M059J (cell line): ENCODE data around the gene CDC26. TPM values are rescaled to one million over a fixed set of nuclear protein-coding genes. Genes with fewer than 3 reads are reported as not detected.
A peak's percentile ranks its signal among the peaks of the same experiment; 100 is the strongest.
"Not testable (repeated sequence)": the region's sequence is repeated elsewhere in the genome, so short reads cannot be mapped to it uniquely, and the experiment has no call there.

ENCODE experiments used
- DNase-seq: peaks from one replicate; pipeline ENCODE4 v3.0.0-alpha.2; 2012; ENCODE audit warnings: low read depth
- total RNA-seq: library from RNA; depleted of rRNA; stranded (reverse); fragments of >200 nt; shearing (Covaris generic); gene quantifications from 2 replicates; pipeline ENCODE4 v1.2.3, GENCODE V29; 2014; rRNA removed

Gene CDC26
- 72.0 and 80.5 TPM in 2 replicates for total RNA-seq

GRCh38 chr9:113275157-113276131 lies at the start of gene CDC26, which contains the start of gene PRPF4:
Gene CDC26 (minus strand): TSS chr9:113275572. CDS start chr9:113272507, 3,065 bp downstream.
Gene PRPF4 (plus strand): TSS chr9:113275658. CDS start chr9:113275744, 86 bp downstream.
- peak; percentile 100 for DNase-seq

DNA sequence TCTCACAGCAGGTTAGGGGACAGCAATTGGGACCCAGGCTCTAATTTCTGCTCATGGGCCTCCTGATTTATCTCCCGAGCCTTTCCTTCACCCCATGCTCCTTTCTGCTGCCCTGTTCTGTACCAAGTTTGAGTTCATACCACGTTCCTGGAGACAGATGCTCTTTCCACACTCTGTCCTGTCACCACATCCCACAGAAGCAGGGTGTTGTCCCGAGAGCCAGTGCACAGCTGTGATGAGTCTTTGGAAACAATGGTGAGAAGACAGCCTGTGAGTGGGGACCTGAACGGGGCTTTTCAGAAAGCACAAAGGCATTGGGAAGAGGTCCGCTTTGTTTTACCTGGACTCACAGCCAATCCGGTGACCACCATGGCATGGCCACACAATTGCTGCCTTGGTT lies 47.3 kb upstream of the CDC26 start:
- no peak for DNase-seq

- DNase-seq: no peak
These were observed 44.7 kb upstream of the CDC26 start for GRCh38 chr9:113320051-113320450.

- DNase-seq: no peak
These were observed 43.7 kb upstream of the CDC26 start for GRCh38 chr9:113319054-113319453.

- DNase-seq: no peak
These were observed 42.4 kb upstream of the CDC26 start for GRCh38 chr9:113317777-113318176.

DNA sequence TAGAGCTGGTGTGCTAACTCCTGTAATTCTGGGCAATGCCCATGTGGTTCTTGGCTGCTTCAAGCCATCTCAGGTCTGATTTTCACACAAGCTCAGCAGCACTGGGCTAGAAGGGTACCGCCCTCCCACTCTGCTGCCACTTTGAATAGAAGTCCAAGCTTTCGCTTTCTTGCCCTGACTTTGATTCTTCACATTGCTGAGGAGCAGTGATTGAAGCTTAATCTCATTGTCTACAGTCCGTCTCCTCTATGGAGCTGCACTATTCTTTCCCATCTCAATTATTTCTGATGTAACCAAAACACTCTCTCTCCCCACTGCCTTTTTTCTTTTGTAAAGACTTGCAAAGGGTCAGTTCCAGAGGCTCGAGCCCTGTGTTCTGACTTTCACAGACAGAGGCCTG lies 40.7 kb upstream of the CDC26 start:
- no peak for DNase-seq

- no peak for DNase-seq
These were observed 39.9 kb upstream of the CDC26 start for GRCh38 chr9:113315231-113315630.

- DNase-seq: no peak
These were observed 37.9 kb upstream of the CDC26 start for GRCh38 chr9:113313261-113313660.

DNA sequence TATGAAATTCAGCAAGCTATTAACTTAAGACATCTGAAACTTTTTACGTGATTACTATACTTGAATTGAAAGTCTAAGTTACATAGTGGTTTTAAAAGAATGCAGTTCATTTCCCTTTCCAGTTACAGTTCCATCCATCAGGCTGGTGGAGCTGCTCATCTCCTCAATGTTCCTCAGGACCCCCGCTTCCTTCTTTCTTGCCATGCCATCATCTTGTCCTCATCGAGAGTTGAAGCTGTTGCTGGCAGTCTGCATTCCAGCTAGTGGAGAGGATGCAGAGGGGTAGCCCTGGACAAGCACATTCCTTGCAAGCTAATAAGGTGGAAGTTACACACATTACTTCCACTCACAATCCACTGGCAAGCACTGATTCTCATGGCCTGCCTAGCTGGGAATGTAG lies 36.6 kb upstream of the CDC26 start:
- DNase-seq: no peak

DNA sequence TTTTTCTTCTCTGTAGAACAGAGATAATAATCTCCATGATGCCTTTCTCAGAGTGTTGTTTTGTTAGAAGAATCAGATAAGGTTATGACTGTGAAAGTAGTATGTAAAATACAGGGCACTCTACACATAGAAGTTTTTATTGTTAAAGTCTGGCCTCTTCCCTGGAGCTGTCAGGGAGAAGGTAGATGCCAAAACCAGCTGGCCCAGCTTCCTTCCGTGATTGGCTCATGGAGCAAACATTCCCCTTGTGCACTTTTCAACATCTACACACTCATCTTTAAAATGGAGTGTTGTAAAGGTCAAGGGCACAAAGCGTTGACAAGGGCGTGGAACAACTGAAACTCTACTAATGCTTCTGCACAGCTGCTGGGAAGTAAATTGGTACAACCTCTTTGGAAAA lies 35.2 kb upstream of the CDC26 start:
- no peak for DNase-seq

DNA sequence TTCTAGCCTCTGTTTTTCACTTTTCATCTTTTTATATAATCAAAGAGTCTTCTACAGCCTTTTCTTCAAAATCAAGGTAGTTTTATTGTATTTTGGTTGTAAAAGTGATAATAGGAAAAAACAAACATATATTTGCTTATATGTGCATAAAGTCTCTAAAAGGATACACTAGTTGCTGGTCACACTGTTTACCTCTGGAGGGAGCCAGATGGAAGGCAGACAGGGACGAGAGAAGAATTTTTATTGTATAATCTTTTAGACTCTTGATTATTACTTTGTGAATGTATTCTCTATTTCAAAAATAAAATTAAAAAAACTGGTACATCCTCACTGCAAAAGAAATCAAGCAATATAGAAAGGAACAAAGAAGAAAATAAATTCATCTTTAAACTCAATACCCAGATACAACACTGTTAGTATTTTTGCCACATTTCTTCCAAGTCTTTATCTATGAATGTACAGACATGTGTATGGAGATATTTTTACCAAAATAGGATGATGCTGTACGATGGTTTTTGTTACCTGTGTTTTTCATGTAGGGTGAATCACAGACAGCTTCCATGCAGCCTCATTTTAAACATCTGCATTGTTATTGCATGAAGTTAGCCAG lies 33.9 kb upstream of the CDC26 start:
- peak; percentile 55 for DNase-seq

DNA sequence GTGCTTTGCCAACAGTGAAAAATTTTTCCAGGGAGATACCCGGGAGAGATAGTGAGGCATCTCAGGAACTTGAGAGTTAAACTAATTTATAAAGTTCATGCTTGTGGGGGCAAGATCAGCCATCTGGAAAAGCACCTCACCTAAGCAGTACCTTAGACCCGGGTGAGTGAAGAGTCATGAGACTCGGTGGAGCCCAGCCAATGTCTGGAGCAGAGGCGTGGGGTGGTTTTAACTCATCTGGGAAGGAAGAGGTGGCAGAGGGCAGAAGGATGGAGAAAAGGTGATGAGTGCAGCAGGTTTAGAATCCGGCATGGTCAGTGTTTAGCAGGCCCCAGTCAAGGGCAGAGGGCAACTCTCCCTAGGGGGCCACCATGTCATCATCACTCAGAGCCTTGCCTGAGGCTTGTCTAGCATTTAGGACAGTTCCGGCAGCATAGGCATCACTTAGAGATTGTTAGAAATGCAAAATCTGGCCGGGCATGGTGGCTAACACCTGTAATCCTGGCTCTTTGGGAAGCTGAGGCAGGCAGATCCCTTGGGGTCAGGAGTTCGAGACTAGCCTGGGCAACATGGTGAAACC lies 32.1 kb upstream of the CDC26 start:
- DNase-seq: no peak

DNA sequence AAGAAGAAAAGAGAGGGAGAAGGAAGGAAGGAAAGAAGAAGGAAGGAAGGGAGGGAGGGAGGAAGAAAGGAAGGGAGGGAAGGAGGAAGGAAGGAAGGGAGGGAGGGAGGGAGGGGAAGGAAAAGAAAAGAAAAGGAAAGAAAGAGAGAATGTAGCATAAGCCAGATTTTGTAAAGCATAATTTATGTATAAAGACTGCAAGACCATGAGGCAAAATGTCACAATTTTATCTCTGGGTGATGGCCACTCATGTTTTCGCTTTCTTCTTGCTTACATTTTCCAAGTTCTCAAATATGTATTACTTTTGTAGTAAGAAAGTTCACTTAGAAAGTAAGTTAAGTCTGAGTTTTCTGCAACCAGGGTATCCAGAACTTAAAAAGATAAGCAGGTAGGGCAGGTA lies 31.2 kb upstream of the CDC26 start:
- no peak for DNase-seq

GRCh38 chr9:113302792-113303418 lies 27.5 kb upstream of the CDC26 start, which contains the start of gene RNF183:
Gene RNF183 (minus strand): TSS chr9:113303376. CDS start chr9:113298184, 5,192 bp downstream.
- no peak for DNase-seq

DNA sequence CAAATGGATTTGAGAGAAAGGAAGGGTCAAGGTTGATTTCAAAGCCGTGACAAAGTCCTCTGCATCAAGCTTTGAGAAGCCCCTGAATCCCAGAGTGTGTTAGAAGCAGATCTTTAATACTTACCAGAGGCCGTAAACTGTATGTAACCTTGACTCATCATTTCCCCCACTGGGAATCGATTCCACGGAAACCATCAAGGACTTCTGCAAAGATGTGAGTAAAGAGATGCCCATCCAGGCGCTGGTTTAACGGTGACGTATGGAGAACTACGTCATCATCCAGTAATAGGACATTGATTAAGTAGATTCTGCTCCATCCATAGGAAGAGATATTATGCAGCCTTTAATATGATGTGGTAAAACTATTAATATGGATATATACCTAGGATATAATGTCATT lies 26.2 kb upstream of the CDC26 start:
- DNase-seq: no peak

GRCh38 chr9:113299800-113300292 lies 24.5 kb upstream of the CDC26 start:
- DNase-seq: peak; percentile 53

DNA sequence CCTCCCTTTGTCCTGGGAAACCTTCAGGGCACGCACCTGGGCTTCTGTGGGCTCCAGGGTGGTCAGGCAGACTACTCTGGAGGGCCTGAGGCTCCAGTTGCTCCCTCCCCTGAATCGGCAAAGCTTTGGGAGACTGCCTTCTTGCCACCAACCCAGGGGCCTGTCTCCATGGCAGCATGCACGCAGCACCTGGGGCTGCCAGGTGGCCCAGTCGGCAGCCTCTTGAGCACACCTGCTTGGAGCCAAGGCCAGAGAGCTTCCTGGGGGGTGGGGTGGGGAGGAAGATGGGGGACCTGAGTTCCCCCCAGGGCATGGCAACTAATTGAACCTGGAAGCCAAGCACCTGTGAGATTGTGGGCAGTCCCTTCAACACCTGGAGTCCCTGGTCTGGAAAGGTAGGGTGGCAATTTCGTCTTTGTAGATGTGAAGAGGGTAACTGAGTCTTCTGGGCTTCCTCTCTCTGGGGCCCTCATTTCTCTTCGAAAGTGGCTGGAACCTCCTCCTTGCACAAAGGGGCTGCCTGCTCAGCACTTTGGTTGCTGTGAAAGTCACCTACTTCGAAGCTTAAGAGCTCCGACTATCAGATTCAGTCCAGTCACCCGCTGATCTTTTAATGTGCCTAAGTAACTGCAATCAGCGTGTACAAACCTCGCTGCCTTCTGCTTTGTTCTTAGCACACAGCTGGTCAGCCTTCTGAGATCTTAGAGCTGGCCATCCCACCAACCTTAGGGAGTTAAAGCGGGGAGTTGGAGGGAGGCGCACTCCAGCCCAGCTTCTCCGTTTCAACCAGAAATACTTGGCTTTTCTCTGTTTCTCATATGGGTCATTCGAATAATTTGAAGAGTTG lies 23.8 kb upstream of the CDC26 start:
- DNase-seq: no peak

DNA sequence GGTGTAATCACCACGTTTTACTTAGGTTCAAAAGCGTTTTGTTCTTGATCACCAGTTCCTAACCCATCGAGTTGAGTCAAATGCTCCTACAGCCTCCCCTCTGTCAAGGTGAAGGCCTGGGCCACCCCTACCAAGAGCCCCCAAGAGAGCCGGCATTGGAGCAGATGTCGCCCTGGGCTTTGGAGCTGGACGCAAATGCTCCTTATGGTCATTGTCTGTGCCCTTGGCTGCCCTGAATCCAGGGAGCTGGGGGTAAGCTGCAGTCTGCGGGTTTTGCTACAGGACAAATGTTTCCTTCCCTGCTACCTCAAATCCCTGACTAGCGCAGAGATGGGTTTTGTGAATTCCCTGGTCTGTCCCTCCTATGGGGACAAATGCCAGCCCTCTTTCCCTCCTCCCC lies 22.9 kb upstream of the CDC26 start:
- DNase-seq: no peak

DNA sequence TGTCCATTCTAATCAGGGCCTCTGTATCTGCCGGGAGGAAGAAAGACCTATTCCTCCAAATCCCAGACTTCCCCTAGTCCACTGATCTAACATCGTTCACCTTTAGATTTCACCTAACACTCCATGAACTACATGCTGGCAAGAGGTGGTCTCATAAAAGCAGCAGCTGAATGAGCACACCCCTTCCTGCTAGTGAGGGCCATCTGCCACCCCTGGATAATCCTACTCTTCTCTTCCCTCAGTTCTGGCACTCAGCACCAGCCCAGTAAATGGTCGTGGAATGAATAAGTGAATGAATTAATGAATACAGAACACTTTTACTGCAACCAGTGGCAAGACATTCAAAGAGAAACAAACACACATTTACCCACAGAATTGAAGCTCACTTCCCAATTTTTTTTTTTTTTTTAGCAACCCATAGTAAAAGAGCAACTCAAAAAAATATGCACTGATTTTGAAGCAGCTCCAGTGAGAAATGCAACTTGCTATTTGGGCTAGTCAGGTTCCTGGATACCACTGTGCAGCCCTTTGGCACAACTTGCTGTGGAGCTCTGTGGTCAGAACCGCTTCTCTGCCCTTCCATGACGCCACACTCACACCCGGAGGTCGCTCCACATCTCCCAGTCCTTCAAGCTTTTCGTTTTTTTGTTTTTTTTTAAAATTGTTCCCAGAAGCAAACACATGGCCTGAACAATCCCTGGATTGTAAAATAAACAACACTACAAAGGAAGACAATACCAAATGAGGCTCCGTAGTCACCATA lies 21.6 kb upstream of the CDC26 start:
- no peak for DNase-seq

GRCh38 chr9:113296247-113296646 lies 20.9 kb upstream of the CDC26 start:
- not testable (repeated sequence) for DNase-seq
